CD8-positive, alpha-beta memory T cell (primary cell): Measurements from ENCODE around the gene SOX6. TPM values are rescaled to one million over a fixed set of nuclear protein-coding genes. Genes with fewer than 3 reads are reported as not detected.

Experiments used
- CTCF ChIA-PET: fragments of 350-600 bp; sonication (Branson Sonifier 250); formaldehyde crosslinking; loops from one replicate; lab custom pipeline; 2021; ENCODE audit warnings: antibody characterized with exemption; lab: Charles Lee
- POLR2A ChIA-PET: fragments of 350-600 bp; sonication (Branson Sonifier 250); formaldehyde crosslinking; loops from one replicate; lab custom pipeline; 2021; ENCODE audit warnings: antibody characterized with exemption; lab: Charles Lee
- DNase-seq, 5 donors: peaks; one replicate each; pipeline versions ENCODE4 v3.0.0 to v3.0.0-alpha.2; 2020 to 2022; ENCODE audit warnings: mixed read lengths in 1 of 5
- H3K27ac ChIP-seq: one replicate; pipeline ENCODE4 v1.7.0; 2013; ENCODE audit warnings: low read depth, mild to moderate bottlenecking, low read length, moderate library complexity
- H3K27me3 ChIP-seq: 2 replicates; pipeline ENCODE4 v1.7.0; 2013; ENCODE audit warnings: low read length, mild to moderate bottlenecking; ENCODE audit not compliant: insufficient read depth, poor library complexity, severe bottlenecking
- H3K36me3 ChIP-seq: 2 replicates; pipeline ENCODE4 v1.7.0; 2013; ENCODE audit warnings: mild to moderate bottlenecking, low read length, moderate library complexity; ENCODE audit not compliant: insufficient read depth
- H3K4me1 ChIP-seq: 2 replicates; pipeline ENCODE4 v1.7.0; 2013; ENCODE audit warnings: mild to moderate bottlenecking, low read length, moderate library complexity; ENCODE audit not compliant: insufficient read depth
- H3K4me3 ChIP-seq: 2 replicates; pipeline ENCODE4 v1.7.0; 2013; ENCODE audit warnings: mild to moderate bottlenecking, low read length
- H3K9me3 ChIP-seq: 2 replicates; pipeline ENCODE4 v1.7.0; 2013; ENCODE audit warnings: mild to moderate bottlenecking, low read length
- H3K27ac Mint-ChIP-seq, 8 donors: one replicate each; pipeline ENCODE4 v1.8.0; 2020 to 2021; ENCODE audit warnings: mixed read lengths in 8 of 8, mild to moderate bottlenecking in 6 of 8, inconsistent platforms in 3 of 8, moderate library complexity in 3 of 8
- H3K27me3 Mint-ChIP-seq, 2 donors: one replicate each; pipeline ENCODE4 v1.8.0; 2020 to 2021; ENCODE audit warnings: mixed read lengths in 2 of 2, mild to moderate bottlenecking in 1 of 2, moderate library complexity in 1 of 2
- H3K36me3 Mint-ChIP-seq, 3 donors: one replicate each; pipeline ENCODE4 v1.8.0; 2020 to 2021; ENCODE audit warnings: mixed read lengths in 3 of 3, inconsistent platforms in 1 of 3, mild to moderate bottlenecking in 1 of 3
- H3K4me1 Mint-ChIP-seq, 3 donors: one replicate each; pipeline ENCODE4 v1.8.0; 2020 to 2021; ENCODE audit warnings: mixed read lengths in 3 of 3, inconsistent platforms in 1 of 3, mild to moderate bottlenecking in 1 of 3
- H3K4me3 Mint-ChIP-seq, 7 donors: one replicate each; pipeline ENCODE4 v1.8.0; 2020 to 2021; ENCODE audit warnings: mixed read lengths in 7 of 7, mild to moderate bottlenecking in 6 of 7, moderate library complexity in 4 of 7, inconsistent platforms in 2 of 7
- H3K9me3 Mint-ChIP-seq, 5 donors: one replicate each; pipeline ENCODE4 v1.8.0; 2020 to 2022; ENCODE audit warnings: mixed read lengths in 5 of 5, mild to moderate bottlenecking in 3 of 5, moderate library complexity in 2 of 5, inconsistent platforms in 1 of 5
- polyA plus RNA-seq: library from polyadenylated mRNA; unstranded; fragments of 300-500 nt; fragmentation: Illumina TruSeq; gene quantifications from one replicate; pipeline ENCODE4 v1.2.3, GENCODE V29; 2021
- total RNA-seq, 2 experiments: library from RNA; stranded (reverse); gene quantifications; one replicate each; pipeline ENCODE4 v1.2.3, GENCODE V29; 2021

SOX6 gene
- total and polyA plus RNA-seq, 3 experiments from 2014 or later = not detected

DNA sequence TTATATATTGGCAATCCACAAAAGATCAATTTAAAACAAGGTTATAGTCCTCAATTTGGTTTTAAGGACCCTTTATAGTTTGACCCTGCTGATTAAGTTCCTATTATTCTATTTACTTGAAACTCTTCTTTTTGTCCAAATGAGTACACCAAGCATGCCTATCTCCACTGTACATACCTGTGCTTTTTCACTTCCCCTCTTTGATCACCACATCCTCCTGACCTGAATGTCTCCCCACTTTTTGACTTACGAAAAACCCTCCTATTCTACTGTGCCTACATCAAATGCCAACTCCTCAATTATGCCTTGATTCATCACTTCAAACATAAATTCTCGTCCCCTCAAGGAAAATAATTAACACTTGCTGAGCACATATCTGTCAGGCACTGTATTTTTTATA, 113.5 kb downstream of the SOX6 start:
- Histone ChIP-seq H3K4me1 (no peaks in the 10 kb centered on the region), H3K4me3 (no peak overlapping the region), H3K36me3 (no peaks in the 10 kb centered on the region), H3K27ac (no peak overlapping the region), H3K27me3 (no peaks in the 10 kb centered on the region), H3K9me3 (no peaks in the 10 kb centered on the region)
- Mint-ChIP-seq H3K4me1 (no peaks in the 10 kb centered on the region), H3K27ac (no peak overlapping the region), H3K9me3 (peaks cover 7 to 37% (median 10%) of the 10 kb centered on the region in 5 donors), H3K27me3 (no peaks in the 10 kb centered on the region), H3K36me3 (no peaks in the 10 kb centered on the region), H3K4me3 (no peak overlapping the region)
- CTCF ChIA-PET = no interaction called here
- POLR2A ChIA-PET = no interaction called here
- no peak for DNase-seq

DNA sequence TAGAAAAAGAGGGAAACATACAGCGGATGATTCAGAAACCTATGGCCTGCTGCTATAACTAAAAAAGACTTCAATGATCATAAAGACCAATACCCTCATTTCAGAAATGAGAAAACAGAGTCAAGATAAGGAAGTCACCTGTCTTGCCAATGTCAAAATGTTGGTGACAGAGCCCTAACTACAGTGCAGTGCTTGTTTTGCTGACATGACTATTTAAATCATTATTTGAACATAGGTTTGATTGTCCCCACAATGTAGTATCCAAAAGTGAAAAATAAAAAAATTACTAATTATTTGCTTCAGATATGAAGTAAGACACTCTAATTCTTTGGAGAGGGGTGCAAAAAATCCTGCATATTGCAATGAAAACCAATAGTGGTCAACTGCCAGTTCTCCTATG, 115.7 kb downstream of the SOX6 start:
- CTCF ChIA-PET = no interaction called here
- peaks cover 7 to 46% (median 10%) of the 10 kb centered on the region in 5 donors for H3K9me3 Mint-ChIP-seq
- Histone ChIP-seq H3K4me1 (no peaks in the 10 kb centered on the region), H3K27ac (no peak overlapping the region), H3K36me3 (no peaks in the 10 kb centered on the region), H3K4me3 (no peak overlapping the region), H3K9me3 (no peaks in the 10 kb centered on the region), H3K27me3 (no peaks in the 10 kb centered on the region)
- H3K4me3 Mint-ChIP-seq = no peak overlapping the region
- no peaks in the 10 kb centered on the region for H3K36me3 Mint-ChIP-seq
- no peak for DNase-seq
- H3K4me1 Mint-ChIP-seq = no peaks in the 10 kb centered on the region
- no peak overlapping the region for H3K27ac Mint-ChIP-seq
- no peaks in the 10 kb centered on the region for H3K27me3 Mint-ChIP-seq
- POLR2A ChIA-PET = no interaction called here

DNA sequence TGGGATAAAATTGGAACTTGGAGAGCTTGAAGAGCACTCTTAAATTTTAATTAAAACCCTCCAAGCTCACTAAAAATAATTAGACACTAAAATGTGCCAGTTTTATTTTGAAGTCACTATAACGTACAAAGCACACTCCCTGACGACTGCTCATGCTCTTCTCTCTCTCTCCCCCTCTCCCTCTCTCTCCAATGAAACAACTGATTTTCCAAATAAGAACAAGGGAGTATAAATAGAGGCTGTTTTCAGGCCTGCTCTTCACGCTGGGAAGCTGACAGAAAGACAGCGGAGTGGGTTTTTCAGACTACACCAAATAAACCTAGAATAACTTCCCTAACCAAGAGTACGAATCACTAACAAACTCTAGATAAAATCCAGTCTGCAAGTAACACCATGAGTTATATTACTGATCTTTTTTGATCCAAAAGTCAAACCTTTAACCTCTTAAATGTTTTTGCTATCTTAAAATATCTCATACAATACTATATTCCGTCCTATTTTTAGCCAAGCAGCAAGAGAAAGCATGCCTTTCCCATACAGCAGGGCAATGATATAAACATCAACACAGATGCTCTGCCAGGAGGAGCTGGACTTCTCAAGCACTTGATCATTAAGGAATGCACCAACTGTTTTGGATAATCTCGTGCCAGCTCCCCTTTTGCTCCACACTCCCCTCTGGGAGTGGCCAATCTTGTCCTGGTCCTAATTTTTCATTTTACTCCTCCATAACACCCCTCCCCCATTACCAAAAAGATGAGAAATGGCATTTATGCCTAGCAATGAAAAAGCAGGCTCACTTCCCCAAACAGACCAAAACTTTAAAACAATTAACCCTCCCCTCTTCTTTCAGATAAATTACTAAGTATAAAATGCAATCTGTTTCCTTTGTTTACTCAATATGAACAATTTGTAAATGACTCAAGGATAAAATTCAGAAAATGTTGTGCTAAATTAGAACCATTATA, 116.9 kb downstream of the SOX6 start:
- H3K36me3 ChIP-seq = no peaks in the 10 kb centered on the region
- H3K27me3 ChIP-seq = no peaks in the 10 kb centered on the region
- POLR2A ChIA-PET = no interaction called here
- Mint-ChIP-seq H3K4me1 (no peaks in the 10 kb centered on the region), H3K4me3 (no peak overlapping the region), H3K9me3 (peaks cover 7 to 45% (median 11%) of the 10 kb centered on the region in 5 donors), H3K36me3 (no peaks in the 10 kb centered on the region), H3K27ac (no peak overlapping the region), H3K27me3 (no peaks in the 10 kb centered on the region)
- H3K4me3 ChIP-seq = no peak overlapping the region
- no peaks in the 10 kb centered on the region for H3K4me1 ChIP-seq
- H3K27ac ChIP-seq = no peak overlapping the region
- no peaks in the 10 kb centered on the region for H3K9me3 ChIP-seq
- CTCF ChIA-PET = no interaction called here
- DNase-seq = no peak

DNA sequence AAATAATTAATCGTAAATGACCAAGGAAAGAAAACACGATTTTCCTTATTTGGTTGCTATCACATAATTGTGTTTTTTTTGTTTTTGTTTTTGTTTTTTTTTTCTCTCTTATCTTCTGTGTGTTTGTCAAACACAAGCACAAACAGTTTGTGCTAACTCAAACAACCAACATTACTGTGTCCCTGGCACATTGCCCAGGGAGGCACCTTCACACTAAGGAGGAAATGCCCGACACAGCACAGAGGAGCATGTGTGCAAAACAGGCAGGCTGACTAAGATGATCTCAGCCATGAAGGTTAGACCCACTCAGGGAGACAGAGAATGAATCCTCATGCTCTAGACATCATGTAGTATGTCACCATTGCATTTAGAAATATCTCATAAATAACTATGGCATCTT, 130.1 kb downstream of the SOX6 start:
- Histone ChIP-seq H3K9me3 (no peaks in the 10 kb centered on the region), H3K4me3 (no peak overlapping the region), H3K27ac (no peak overlapping the region), H3K36me3 (no peaks in the 10 kb centered on the region), H3K4me1 (no peaks in the 10 kb centered on the region), H3K27me3 (no peaks in the 10 kb centered on the region)
- Mint-ChIP-seq H3K27me3 (no peaks in the 10 kb centered on the region), H3K4me3 (no peak overlapping the region), H3K36me3 (no peaks in the 10 kb centered on the region), H3K27ac (no peak overlapping the region), H3K4me1 (no peaks in the 10 kb centered on the region), H3K9me3 (peaks cover 2 to 33% (median 9%) of the 10 kb centered on the region in 5 donors)
- no peak for DNase-seq
- ChIA-PET POLR2A (no interaction called here), CTCF (no interaction called here)

DNA sequence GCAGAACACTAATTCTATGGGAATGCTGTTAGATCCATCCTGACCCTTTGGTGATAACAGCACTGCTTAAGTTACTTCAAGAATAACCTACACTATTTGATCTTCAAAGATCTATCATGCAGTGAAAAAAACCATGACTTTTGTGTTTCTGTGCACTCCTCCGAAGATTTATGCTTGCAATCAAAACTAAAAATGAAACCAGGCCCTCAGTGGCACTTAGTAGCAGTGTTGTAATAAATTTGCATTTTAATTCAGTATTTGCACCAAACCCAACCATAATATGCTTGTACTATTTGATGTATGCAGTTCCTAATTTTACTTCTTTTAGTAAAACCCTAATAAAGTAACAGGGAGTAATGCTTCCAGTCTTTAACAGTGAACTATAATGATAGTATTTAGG, 130.7 kb downstream of the SOX6 start:
- Mint-ChIP-seq H3K4me1 (no peaks in the 10 kb centered on the region), H3K36me3 (no peaks in the 10 kb centered on the region), H3K27me3 (no peaks in the 10 kb centered on the region), H3K9me3 (peaks cover 2 to 32% (median 9%) of the 10 kb centered on the region in 5 donors), H3K27ac (no peak overlapping the region), H3K4me3 (no peak overlapping the region)
- Histone ChIP-seq H3K27ac (no peak overlapping the region), H3K9me3 (no peaks in the 10 kb centered on the region), H3K36me3 (no peaks in the 10 kb centered on the region), H3K27me3 (no peaks in the 10 kb centered on the region), H3K4me3 (no peak overlapping the region), H3K4me1 (no peaks in the 10 kb centered on the region)
- POLR2A ChIA-PET = no interaction called here
- CTCF ChIA-PET = no interaction called here
- no peak for DNase-seq

DNA sequence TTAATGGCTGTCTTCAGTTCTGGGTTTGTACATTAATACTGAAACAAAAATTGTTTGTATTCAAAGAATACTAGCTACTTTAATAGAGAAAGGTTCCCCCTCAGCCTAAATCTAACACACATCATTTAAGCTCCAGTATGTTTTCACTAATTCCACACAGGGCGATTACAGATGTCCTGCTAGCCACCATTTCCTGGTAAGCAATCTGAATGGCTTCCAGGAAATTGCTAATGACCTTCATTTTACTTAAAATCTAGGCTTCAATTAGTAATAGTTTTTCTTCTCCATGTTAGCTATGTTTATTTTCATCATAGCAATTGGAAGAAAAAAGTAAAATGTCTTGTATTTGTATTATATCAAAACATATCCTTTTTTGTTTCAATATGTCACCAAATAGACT, 132.8 kb downstream of the SOX6 start:
- ChIA-PET POLR2A (no interaction called here), CTCF (no interaction called here)
- no peak overlapping the region for H3K4me3 ChIP-seq
- DNase-seq = no peak
- Mint-ChIP-seq H3K36me3 (no peaks in the 10 kb centered on the region), H3K27ac (no peak overlapping the region), H3K4me3 (no peak overlapping the region), H3K9me3 (peaks cover 2 to 26% (median 9%) of the 10 kb centered on the region in 5 donors), H3K4me1 (no peaks in the 10 kb centered on the region), H3K27me3 (no peaks in the 10 kb centered on the region)
- H3K36me3 ChIP-seq = no peaks in the 10 kb centered on the region
- H3K27me3 ChIP-seq = no peaks in the 10 kb centered on the region
- H3K4me1 ChIP-seq = no peaks in the 10 kb centered on the region
- no peak overlapping the region for H3K27ac ChIP-seq
- H3K9me3 ChIP-seq = no peaks in the 10 kb centered on the region

DNA sequence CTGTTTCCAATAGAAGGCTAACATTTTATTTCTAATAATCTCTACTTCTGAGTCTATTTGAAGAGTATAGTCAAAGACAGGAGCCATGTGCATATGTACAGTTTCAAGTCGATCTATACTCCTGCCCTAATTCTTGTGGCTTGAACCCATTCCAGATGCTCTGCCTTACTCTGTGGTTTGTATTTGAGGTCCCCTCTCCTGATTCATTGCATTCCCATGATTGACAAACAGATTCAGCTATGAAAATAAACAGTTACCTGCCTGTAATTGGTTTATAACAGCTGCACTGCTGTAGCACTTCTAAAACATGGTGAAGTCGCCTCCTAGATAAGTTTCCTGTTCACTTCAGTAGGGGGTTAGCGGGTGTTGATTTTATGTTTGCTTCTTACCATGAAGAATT, 138.7 kb downstream of the SOX6 start:
- no peaks in the 10 kb centered on the region for H3K9me3 ChIP-seq
- ChIA-PET CTCF (no interaction called here), POLR2A (no interaction called here)
- H3K27ac ChIP-seq = no peak overlapping the region
- Mint-ChIP-seq H3K27me3 (no peaks in the 10 kb centered on the region), H3K4me3 (no peak overlapping the region), H3K36me3 (no peaks in the 10 kb centered on the region), H3K27ac (no peak overlapping the region), H3K4me1 (no peaks in the 10 kb centered on the region), H3K9me3 (peaks cover 0 to 27% (median 3%) of the 10 kb centered on the region in 5 donors)
- H3K4me3 ChIP-seq = no peak overlapping the region
- H3K27me3 ChIP-seq = no peaks in the 10 kb centered on the region
- no peaks in the 10 kb centered on the region for H3K36me3 ChIP-seq
- DNase-seq = no peak
- H3K4me1 ChIP-seq = no peaks in the 10 kb centered on the region

DNA sequence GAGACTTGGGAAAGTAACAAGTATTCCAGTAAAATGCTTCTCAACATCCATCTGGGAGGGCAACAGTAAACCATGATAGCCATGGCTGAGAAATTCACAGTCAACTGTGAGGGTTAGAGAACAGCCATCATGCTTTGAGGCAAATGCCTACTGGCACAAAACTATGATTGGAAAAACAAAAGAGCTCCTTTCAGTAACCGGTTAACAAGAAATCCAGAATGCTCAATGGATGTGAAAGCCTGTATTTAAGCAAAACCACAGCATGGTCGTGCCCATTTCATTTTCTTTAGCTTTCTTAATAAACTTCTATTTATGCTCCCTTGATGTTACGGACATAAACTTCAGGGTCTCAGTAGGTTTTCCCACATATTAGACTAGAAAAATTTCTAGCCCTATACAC, 139.5 kb downstream of the SOX6 start:
- H3K4me1 Mint-ChIP-seq = no peaks in the 10 kb centered on the region
- H3K27ac Mint-ChIP-seq = no peak overlapping the region
- ChIA-PET POLR2A (no interaction called here), CTCF (no interaction called here)
- Histone ChIP-seq H3K4me1 (no peaks in the 10 kb centered on the region), H3K27ac (no peak overlapping the region), H3K27me3 (no peaks in the 10 kb centered on the region), H3K4me3 (no peak overlapping the region), H3K36me3 (no peaks in the 10 kb centered on the region), H3K9me3 (no peaks in the 10 kb centered on the region)
- no peak for DNase-seq
- no peaks in the 10 kb centered on the region for H3K27me3 Mint-ChIP-seq
- no peaks in the 10 kb centered on the region for H3K36me3 Mint-ChIP-seq
- no peak overlapping the region for H3K4me3 Mint-ChIP-seq
- peaks cover 0 to 30% (median 3%) of the 10 kb centered on the region in 5 donors for H3K9me3 Mint-ChIP-seq
